DOHH2 (cell line): Measurements from ENCODE around the gene TMEM37.

Source experiments
- CTCF ChIP-seq: fragments of 200-600 bp; sonication (generic); IDR thresholded peaks from one replicate; pipeline ENCODE4 v1.5.1; 2014; ENCODE audit warnings: antibody characterized with exemption, mild to moderate bottlenecking, low read depth, low read length; ENCODE audit not compliant: poor library complexity, severe bottlenecking
- EZH2phosphoT487 ChIP-seq: fragments of 200-600 bp; sonication (generic); IDR thresholded peaks from 2 replicates; pipeline ENCODE4 v1.6.1; 2017; ENCODE audit warnings: borderline replicate concordance, mild to moderate bottlenecking, antibody characterized with exemption, low read length, moderate library complexity, mixed read lengths

DNA sequence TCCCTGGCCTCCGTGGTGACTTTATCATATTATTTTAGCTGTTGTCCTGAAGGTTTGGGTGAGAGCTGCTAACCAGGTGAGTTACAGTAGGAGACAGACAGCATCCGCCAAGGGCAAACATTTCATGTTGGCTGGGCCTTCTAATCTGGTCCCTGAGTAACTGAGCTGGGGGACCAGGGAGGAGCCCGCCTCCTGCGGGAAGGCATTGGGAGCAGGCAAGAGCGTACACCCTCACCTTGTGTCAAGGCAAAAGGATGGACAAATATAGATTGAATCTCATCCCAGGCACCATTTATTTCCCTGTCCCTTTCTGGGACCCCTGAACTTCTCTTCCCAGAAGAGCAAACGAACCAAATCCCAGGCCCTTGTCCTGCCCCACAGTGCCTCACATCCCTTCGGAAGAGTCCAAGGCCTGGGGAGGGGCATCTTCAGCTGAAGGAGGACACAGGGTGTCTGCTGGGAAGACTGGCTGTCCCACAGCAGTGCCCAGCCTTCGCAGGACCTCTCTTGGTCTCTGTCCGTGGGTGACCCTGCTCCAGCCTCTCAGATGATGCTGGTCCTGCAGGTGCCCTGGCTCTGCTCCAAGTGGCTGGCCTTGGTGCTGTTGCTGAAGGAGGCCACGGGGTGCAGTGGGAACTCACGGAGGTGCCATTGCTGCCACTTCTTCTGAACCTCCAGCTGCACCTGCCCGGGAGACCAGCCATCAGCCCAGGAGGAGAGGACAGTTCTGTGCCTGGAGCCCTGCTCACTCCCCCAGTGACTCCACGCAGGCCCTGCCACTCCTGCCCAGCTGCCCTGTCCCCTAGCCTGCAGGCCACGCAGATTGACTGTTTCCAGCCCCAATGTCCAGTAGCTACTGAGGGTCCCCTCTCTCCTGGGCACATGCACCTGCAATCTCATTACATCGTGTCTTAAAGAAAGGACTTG lies 8.2 kb downstream of the TMEM37 start:
- TF ChIP-seq CTCF, result no peak
- TF ChIP-seq EZH2phosphoT487, result no peak
